OCI-LY1 (cell line): ENCODE data around the gene MAST4.

Source experiments
- H2AFZ ChIP-seq: fragments of 200-600 bp; sonication (generic), shearing (Covaris generic); 2 replicates; pipeline ENCODE4 v1.6.0; 2014; ENCODE audit warnings: antibody characterized with exemption, mild to moderate bottlenecking, low read length
- H3F3A ChIP-seq: fragments of 200-600 bp; sonication (generic), shearing (Covaris generic); 2 replicates; pipeline ENCODE4 v1.6.0; 2014; ENCODE audit warnings: mild to moderate bottlenecking, antibody characterized with exemption, low read length, moderate library complexity; ENCODE audit not compliant: insufficient read depth
- H3K27ac ChIP-seq: fragments of 200-600 bp; sonication (generic); 2 replicates; pipeline ENCODE4 v1.5.1; 2014; ENCODE audit warnings: low read length, mixed run types, mild to moderate bottlenecking, low read depth; ENCODE audit not compliant: poor library complexity, severe bottlenecking
- H3K27me3 ChIP-seq: fragments of 200-600 bp; sonication (generic); 2 replicates; pipeline ENCODE4 v1.6.0; 2014; ENCODE audit warnings: antibody characterized with exemption, mild to moderate bottlenecking, low read length, moderate library complexity; ENCODE audit not compliant: insufficient read depth
- H3K36me3 ChIP-seq: fragments of 200-600 bp; sonication (generic); 2 replicates; pipeline ENCODE4 v1.6.1; 2014; ENCODE audit warnings: mild to moderate bottlenecking, antibody characterized with exemption, low read length, moderate library complexity, mixed read lengths; ENCODE audit not compliant: insufficient read depth
- H3K4me1 ChIP-seq: fragments of 200-600 bp; sonication (generic); 2 replicates; pipeline ENCODE4 v1.5.1; 2014; ENCODE audit warnings: mild to moderate bottlenecking, low read length, moderate library complexity; ENCODE audit not compliant: insufficient read depth, severe bottlenecking
- H3K4me2 ChIP-seq: fragments of 200-600 bp; sonication (generic), shearing (Covaris generic); 2 replicates; pipeline ENCODE4 v1.6.1; 2014; ENCODE audit warnings: low read length
- H3K4me3 ChIP-seq: fragments of 200-600 bp; sonication (generic); 2 replicates; pipeline ENCODE4 v1.5.1; 2014; ENCODE audit warnings: low read length, low read depth, mild to moderate bottlenecking, mixed read lengths; ENCODE audit not compliant: poor library complexity, severe bottlenecking
- H3K79me2 ChIP-seq: fragments of 200-600 bp; shearing (Covaris generic); 2 replicates; pipeline ENCODE4 v1.6.1; 2016; ENCODE audit warnings: mixed run types, low read length, mixed read lengths; ENCODE audit not compliant: insufficient read depth
- H3K9ac ChIP-seq: fragments of 200-600 bp; sonication (generic), shearing (Covaris generic); 2 replicates; pipeline ENCODE4 v1.6.1; 2014; ENCODE audit warnings: mild to moderate bottlenecking, low read length, mixed read lengths
- H3K9me2 ChIP-seq: fragments of 200-600 bp; sonication (generic), shearing (Covaris generic); 2 replicates; pipeline ENCODE4 v1.6.1; 2014; ENCODE audit warnings: low read depth, mild to moderate bottlenecking, low read length, mixed read lengths
- H3K9me3 ChIP-seq: fragments of 200-600 bp; shearing (Covaris generic); 2 replicates; pipeline ENCODE4 v1.6.1; 2014; ENCODE audit warnings: low read length, mixed read lengths
- H4K20me1 ChIP-seq: fragments of 200-600 bp; sonication (generic), shearing (Covaris generic); 2 replicates; pipeline ENCODE4 v1.6.0; 2016; ENCODE audit warnings: mild to moderate bottlenecking, low read length; ENCODE audit not compliant: insufficient read depth
- CTCF ChIP-seq: fragments of 200-600 bp; sonication (generic), shearing (Covaris generic); IDR thresholded peaks from 2 replicates; pipeline ENCODE4 v1.5.1; 2017; ENCODE audit warnings: mild to moderate bottlenecking, antibody characterized with exemption, low read length, moderate library complexity, mixed read lengths
- EZH2 ChIP-seq: fragments of 200-600 bp; sonication (generic), shearing (Covaris generic); IDR thresholded peaks from 2 replicates; pipeline ENCODE4 v1.8.0; 2017; ENCODE audit warnings: borderline replicate concordance, mixed run types, mild to moderate bottlenecking, antibody characterized with exemption, low read length, moderate library complexity, mixed read lengths

MAST4 gene

GRCh38 chr5:66704790-66705425 is 108.7 kb downstream of the MAST4 start:
- no peaks in the 10 kb centered on the region for H3K9me3 ChIP-seq
- H3K79me2 ChIP-seq = no peaks in the 10 kb centered on the region
- H3K27ac ChIP-seq = no peak overlapping the region
- no peak overlapping the region for H3K9ac ChIP-seq
- TF ChIP-seq CTCF (no peak), EZH2 (no peak)
- no peak overlapping the region for H3K4me3 ChIP-seq
- no peaks in the 10 kb centered on the region for H3K9me2 ChIP-seq
- H4K20me1 ChIP-seq = no peaks in the 10 kb centered on the region
- H3K4me1 ChIP-seq = no peaks in the 10 kb centered on the region
- no peaks in the 10 kb centered on the region for H3K36me3 ChIP-seq
- no peak overlapping the region for H3K4me2 ChIP-seq
- no peaks in the 10 kb centered on the region for H3F3A ChIP-seq
- H2AFZ ChIP-seq = no peak overlapping the region
- H3K27me3 ChIP-seq = no peaks in the 10 kb centered on the region

- Histone ChIP-seq H3K4me1 (no peaks in the 10 kb centered on the region), H3K9me2 (no peaks in the 10 kb centered on the region), H3K4me3 (no peak overlapping the region), H3K79me2 (no peaks in the 10 kb centered on the region), H3K9me3 (no peaks in the 10 kb centered on the region), H2AFZ (no peak overlapping the region), H4K20me1 (no peaks in the 10 kb centered on the region), H3K9ac (no peak overlapping the region), H3K36me3 (no peaks in the 10 kb centered on the region), H3K27me3 (no peaks in the 10 kb centered on the region), H3F3A (no peaks in the 10 kb centered on the region), H3K4me2 (no peak overlapping the region), H3K27ac (no peak overlapping the region)
- no peak for TF ChIP-seq CTCF
- TF ChIP-seq EZH2 = no peak
Measured at GRCh38 chr5:66708368-66708767, 112.2 kb downstream of the MAST4 start.

- H3K4me3 ChIP-seq = no peak overlapping the region
- no peak overlapping the region for H3K4me2 ChIP-seq
- H3K36me3 ChIP-seq = no peaks in the 10 kb centered on the region
- H3F3A ChIP-seq = no peaks in the 10 kb centered on the region
- H3K9me3 ChIP-seq = no peaks in the 10 kb centered on the region
- TF ChIP-seq EZH2 (no peak), CTCF (no peak)
- no peak overlapping the region; the same call in 1 of the 2 replicates for H2AFZ ChIP-seq
- no peak overlapping the region for H3K9ac ChIP-seq
- no peaks in the 10 kb centered on the region for H4K20me1 ChIP-seq
- no peak overlapping the region for H3K27ac ChIP-seq
- H3K79me2 ChIP-seq = no peaks in the 10 kb centered on the region
- H3K27me3 ChIP-seq = no peaks in the 10 kb centered on the region
- no peaks in the 10 kb centered on the region for H3K4me1 ChIP-seq
- H3K9me2 ChIP-seq = no peaks in the 10 kb centered on the region
Measured at GRCh38 chr5:66710557-66711088, 114.4 kb downstream of the MAST4 start.
